Natural killer cell (primary cell): Measurements from ENCODE around the gene SND1. TPM values are rescaled to one million over a fixed set of nuclear protein-coding genes. Genes with fewer than 3 reads are reported as not detected.

Experiments
- ATAC-seq, 3 donors: fragments of 150-1000 bp in 2 of 3; fragments of 200-7000 bp in 1 of 3; cut with Tn5 transposase; 1 replicate in 1 of 3; 2 replicates in 2 of 3; pipeline ENCODE4 v1.10.0; 2021; ENCODE audit warnings: mild to moderate bottlenecking in 2 of 3, moderate library complexity in 2 of 3
- DNase-seq, 2 donors: peaks; one replicate each; pipeline versions ENCODE4 v3.0.0 to v3.0.0-alpha.2; 2013 to 2021; ENCODE audit warnings: mixed read lengths in 1 of 2
- H3K27ac ChIP-seq: one replicate; pipeline ENCODE4 v1.5.1; 2013; ENCODE audit warnings: mild to moderate bottlenecking, low read length
- H3K27me3 ChIP-seq: one replicate; pipeline ENCODE4 v1.6.1; 2013; ENCODE audit warnings: low read length; ENCODE audit not compliant: control insufficient read depth, insufficient read depth
- H3K36me3 ChIP-seq: one replicate; pipeline ENCODE4 v1.6.1; 2013; ENCODE audit warnings: low read length; ENCODE audit not compliant: control insufficient read depth, insufficient read depth
- H3K4me1 ChIP-seq: one replicate; pipeline ENCODE4 v1.6.1; 2013; ENCODE audit warnings: low read length; ENCODE audit not compliant: control insufficient read depth, insufficient read depth
- H3K4me3 ChIP-seq: one replicate; pipeline ENCODE4 v1.5.1; 2013; ENCODE audit warnings: low read length
- H3K9me3 ChIP-seq: one replicate; pipeline ENCODE4 v1.6.1; 2013; ENCODE audit warnings: low read length; ENCODE audit not compliant: control insufficient read depth, insufficient read depth
- H3K27ac Mint-ChIP-seq, 2 donors: one replicate each; pipeline ENCODE4 v1.8.0; 2022; ENCODE audit warnings: mild to moderate bottlenecking in 2 of 2, mixed read lengths in 2 of 2, moderate library complexity in 1 of 2
- H3K27me3 Mint-ChIP-seq, 2 donors: one replicate each; pipeline ENCODE4 v1.8.0; 2022; ENCODE audit warnings: low read depth in 2 of 2, mixed read lengths in 2 of 2
- H3K36me3 Mint-ChIP-seq: one replicate; pipeline ENCODE4 v1.8.0; 2022; ENCODE audit warnings: mixed read lengths
- H3K4me1 Mint-ChIP-seq, 2 donors: one replicate each; pipeline ENCODE4 v1.8.0; 2022; ENCODE audit warnings: mixed read lengths in 2 of 2
- H3K4me3 Mint-ChIP-seq: one replicate; pipeline ENCODE4 v1.8.0; 2022; ENCODE audit warnings: mild to moderate bottlenecking, moderate library complexity, mixed read lengths
- H3K9me3 Mint-ChIP-seq, 2 donors: one replicate each; pipeline ENCODE4 v1.8.0; 2022; ENCODE audit warnings: mixed read lengths in 2 of 2
- whole genome bisulfite sequencing: methylation state at CpG from one replicate; pipeline ENCODE4 v1.1.7; 2013; ENCODE audit warnings: missing lambda C conversion rate; ENCODE audit not compliant: insufficient coverage; 5-methylcytosine and 5-hydroxymethylcytosine counted together
- intact Hi-C: fragments of 100-400 bp; cut with micrococcal nuclease; formaldehyde crosslinking; loops from one replicate; pipeline ENCODE4 v1.14.2; 2022
- total RNA-seq, 4 donors: library from RNA; stranded (reverse); fragments of 120-200 nt in 1 of 4; gene quantifications; one replicate each; pipeline versions ENCODE4 v1.2.3 to v1.2.4, GENCODE V29; 2013 to 2022
- TF ChIP-seq, protein P1 (sequence below): fragments of 200-600 bp; IDR thresholded peaks from one replicate; pipeline ENCODE4 v1.8.0; 2022; ENCODE audit warnings: antibody characterized with exemption

Gene SND1
- total RNA-seq, 3 donors from 2014 or later (not counting 1 experiment from before 2014, with no cell fraction given): 149 to 188 (median 149) TPM

DNA sequence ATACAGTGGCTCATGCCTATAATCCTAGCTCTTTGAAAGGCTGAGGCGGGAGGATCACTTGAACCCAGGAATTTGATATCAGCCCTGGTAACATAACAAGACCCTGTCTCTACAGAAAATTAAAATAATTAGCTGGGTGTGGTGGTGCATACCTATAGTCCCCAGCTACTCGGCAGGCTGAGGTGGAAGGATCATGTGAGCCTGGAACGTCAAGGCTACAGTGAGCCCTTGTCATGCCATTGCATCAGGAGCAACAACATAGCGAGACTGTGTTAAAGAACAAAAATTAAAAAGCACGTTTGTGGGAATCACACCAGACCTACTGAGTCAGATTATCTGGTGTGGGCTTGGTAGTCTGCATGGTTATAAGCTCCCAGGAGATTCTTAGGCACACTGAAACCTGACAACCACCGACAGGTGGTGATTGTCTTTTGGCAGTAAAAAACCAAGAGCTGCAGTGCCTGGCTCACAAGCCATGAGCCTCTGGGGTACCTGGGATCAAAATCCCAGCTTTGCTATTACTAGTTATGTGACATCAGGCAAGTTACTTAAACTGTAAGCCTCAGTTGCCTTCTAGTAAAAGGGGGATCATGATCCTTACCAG is 146.9 kb downstream of the SND1 start:
- Histone ChIP-seq H3K27ac (no peak overlapping the region), H3K4me3 (no peak overlapping the region), H3K36me3 (no peaks in the 10 kb centered on the region), H3K4me1 (no peaks in the 10 kb centered on the region), H3K9me3 (no peaks in the 10 kb centered on the region), H3K27me3 (no peaks in the 10 kb centered on the region)
- intact Hi-C loops: no loop called here
- Mint-ChIP-seq H3K27me3 (no peaks in the 10 kb centered on the region), H3K9me3 (no peaks in the 10 kb centered on the region), H3K36me3 (no peaks in the 10 kb centered on the region), H3K4me3 (no peak overlapping the region), H3K27ac (no peak overlapping the region), H3K4me1 (peaks cover 15 to 19% of the 10 kb centered on the region in 2 donors)
- DNase-seq: no peak
- WGBS: 93% methylated on average over 6 of the region's 6 CpGs
- no peak for ATAC-seq
- TF ChIP-seq, protein P1, sequence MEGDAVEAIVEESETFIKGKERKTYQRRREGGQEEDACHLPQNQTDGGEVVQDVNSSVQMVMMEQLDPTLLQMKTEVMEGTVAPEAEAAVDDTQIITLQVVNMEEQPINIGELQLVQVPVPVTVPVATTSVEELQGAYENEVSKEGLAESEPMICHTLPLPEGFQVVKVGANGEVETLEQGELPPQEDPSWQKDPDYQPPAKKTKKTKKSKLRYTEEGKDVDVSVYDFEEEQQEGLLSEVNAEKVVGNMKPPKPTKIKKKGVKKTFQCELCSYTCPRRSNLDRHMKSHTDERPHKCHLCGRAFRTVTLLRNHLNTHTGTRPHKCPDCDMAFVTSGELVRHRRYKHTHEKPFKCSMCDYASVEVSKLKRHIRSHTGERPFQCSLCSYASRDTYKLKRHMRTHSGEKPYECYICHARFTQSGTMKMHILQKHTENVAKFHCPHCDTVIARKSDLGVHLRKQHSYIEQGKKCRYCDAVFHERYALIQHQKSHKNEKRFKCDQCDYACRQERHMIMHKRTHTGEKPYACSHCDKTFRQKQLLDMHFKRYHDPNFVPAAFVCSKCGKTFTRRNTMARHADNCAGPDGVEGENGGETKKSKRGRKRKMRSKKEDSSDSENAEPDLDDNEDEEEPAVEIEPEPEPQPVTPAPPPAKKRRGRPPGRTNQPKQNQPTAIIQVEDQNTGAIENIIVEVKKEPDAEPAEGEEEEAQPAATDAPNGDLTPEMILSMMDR: no peak

- TF ChIP-seq, protein P1: no peak
- no peak overlapping the region for H3K27ac ChIP-seq
- no peaks in the 10 kb centered on the region for H3K36me3 ChIP-seq
- WGBS: over 99% methylated on average over 4 of the region's 4 CpGs
- H3K4me3 ChIP-seq: no peak overlapping the region
- Mint-ChIP-seq H3K9me3 (no peaks in the 10 kb centered on the region), H3K27ac (no peak overlapping the region), H3K27me3 (no peaks in the 10 kb centered on the region), H3K4me3 (no peak overlapping the region), H3K36me3 (no peaks in the 10 kb centered on the region), H3K4me1 (peaks cover 15 to 20% of the 10 kb centered on the region in 2 donors)
- H3K27me3 ChIP-seq: no peaks in the 10 kb centered on the region
- ATAC-seq (no peak), DNase-seq (no peak)
- no peaks in the 10 kb centered on the region for H3K9me3 ChIP-seq
- no peaks in the 10 kb centered on the region for H3K4me1 ChIP-seq
- intact Hi-C loops: no loop called here
These were observed 147.7 kb downstream of the SND1 start for GRCh38 chr7:127799535-127800305.

GRCh38 chr7:127802845-127803244 is 150.9 kb downstream of the SND1 start:
- no peaks in the 10 kb centered on the region for H3K4me1 ChIP-seq
- DNase-seq (no peak), ATAC-seq (no peak)
- Mint-ChIP-seq H3K27ac (no peak overlapping the region), H3K36me3 (no peaks in the 10 kb centered on the region), H3K27me3 (no peaks in the 10 kb centered on the region), H3K9me3 (no peaks in the 10 kb centered on the region), H3K4me3 (no peak overlapping the region), H3K4me1 (peaks cover 18 to 36% of the 10 kb centered on the region in 2 donors)
- no peaks in the 10 kb centered on the region for H3K27me3 ChIP-seq
- no peak overlapping the region for H3K4me3 ChIP-seq
- no peaks in the 10 kb centered on the region for H3K9me3 ChIP-seq
- peaks cover 2% of the 10 kb centered on the region for H3K36me3 ChIP-seq
- intact Hi-C loops: no loop called here
- TF ChIP-seq, protein P1: no peak
- H3K27ac ChIP-seq: no peak overlapping the region
- WGBS: 92% methylated on average over 5 of the region's 5 CpGs
